DMS 273 (cell line): ENCODE results near the gene CNTN4.

Experiments
- DNase-seq: peaks from one replicate; lab custom pipeline; 2025; ENCODE audit not compliant: unreplicated experiment; lab: John Stamatoyannopoulos, UW

The CNTN4 gene

DNA sequence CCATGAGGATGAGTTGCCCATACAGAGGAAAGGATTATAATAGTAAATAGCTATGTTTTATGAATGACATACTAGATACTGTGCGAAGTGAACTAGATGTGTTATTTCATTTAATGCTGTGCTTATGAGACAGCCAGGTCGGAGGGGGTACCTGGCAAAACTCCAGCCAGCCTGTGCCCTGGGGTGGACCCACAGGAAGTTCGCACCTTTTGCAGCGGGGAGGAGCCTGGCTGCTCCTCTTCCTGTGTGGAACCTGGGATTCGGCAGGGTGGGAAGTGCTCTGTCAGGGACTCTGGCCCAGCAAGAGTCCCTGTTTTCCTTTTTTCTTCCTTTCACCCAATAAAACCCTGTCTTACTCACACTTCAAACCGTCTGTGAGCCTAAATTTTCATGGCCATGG, 559.3 kb downstream of the CNTN4 start:
- DNase-seq, result no peak

DNA sequence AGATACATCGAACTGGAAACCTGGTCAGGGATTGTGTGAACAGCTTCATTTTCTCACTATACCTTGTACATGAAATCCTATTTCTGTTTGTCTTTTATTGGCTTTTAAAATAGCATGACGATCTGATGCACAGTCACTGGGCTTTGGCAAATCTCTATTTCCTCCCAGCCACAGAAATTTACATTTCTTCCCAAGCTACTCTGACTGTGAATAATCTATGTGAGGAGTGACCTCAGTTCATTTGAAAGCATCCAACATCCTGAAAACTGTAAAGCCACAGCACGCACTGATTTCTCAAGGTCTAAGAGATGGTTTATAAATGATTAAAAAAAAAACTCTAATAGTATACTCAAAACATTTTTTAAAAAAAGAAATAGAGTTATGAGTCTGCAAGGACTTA, 561.2 kb downstream of the CNTN4 start:
- DNase-seq, result no peak

DNA sequence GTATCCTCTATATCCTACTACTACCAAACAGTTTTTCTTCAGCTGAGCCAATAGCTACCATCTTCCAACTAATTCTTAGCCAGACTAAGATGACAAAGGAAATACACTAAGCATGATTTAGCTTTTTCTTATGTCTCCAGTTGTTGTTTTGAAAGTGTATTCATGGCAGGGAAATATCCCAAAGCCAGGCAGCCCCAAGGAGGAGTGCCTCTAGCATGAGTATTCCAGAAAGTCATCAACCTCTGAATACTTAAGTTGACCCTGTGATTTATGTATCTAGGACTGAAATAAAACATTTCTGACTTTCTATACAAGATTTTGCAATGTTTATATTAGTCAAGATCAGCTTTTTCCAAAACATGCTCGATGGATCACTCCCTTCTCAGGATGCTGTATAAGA, 562.4 kb downstream of the CNTN4 start:
- no peak for DNase-seq

DNA sequence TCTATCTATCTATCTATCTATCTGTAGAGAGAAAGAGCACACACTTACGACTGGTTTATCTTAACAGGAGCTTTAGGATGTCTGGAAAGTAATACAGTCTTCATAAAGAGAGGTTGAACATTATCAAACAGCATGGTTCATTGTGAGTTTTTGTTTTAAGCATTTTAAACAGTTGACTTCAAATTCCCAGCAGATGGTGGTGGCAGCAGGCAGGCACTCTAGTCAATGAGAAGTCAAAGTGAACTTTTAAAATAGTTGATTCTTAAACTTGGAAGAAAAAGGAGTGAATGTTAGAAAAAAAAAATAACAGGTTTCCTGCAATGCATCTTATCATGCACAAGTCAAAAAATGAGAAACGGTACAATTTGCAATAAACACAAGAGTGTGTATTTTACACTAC, 578.8 kb downstream of the CNTN4 start:
- DNase-seq, result no peak

DNA sequence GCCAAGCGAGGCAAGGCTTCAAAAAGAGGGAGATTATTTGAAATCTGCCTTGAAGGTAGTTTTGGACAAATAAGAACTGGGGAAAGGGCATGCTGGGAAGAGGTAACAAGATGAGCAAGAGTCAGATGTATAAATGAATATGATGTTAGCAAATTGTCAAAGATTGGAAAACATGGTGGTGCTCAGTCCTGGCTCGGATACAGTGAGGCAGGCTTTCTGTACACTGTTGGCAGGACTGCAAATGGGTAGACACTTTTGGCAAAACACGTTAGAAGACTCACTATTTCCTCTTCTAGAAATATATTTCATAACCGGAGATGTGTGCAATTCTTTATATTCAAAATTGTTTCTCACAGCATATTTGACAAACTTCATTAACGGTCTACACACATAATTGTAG, 581.6 kb downstream of the CNTN4 start:
- DNase-seq, result no peak

DNA sequence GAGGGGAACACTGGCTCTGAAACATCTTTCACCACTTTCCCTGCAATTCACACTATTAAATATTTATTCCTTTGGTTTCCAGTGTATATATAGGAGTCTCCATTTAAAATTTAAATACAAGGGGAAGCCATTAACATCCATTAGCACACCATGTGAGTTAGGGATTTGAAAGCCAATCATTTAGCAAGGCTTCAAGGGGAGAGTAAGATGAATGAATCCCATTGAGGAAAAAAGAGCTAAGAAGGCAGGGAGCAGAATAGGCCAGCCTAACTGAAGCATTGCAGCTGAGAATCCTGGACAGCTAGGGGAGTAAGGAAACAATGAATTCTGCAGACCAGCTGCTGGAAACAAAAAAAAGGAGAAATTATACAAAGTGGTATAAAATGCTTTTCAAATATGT, 585.4 kb downstream of the CNTN4 start:
- DNase-seq, result no peak

DNA sequence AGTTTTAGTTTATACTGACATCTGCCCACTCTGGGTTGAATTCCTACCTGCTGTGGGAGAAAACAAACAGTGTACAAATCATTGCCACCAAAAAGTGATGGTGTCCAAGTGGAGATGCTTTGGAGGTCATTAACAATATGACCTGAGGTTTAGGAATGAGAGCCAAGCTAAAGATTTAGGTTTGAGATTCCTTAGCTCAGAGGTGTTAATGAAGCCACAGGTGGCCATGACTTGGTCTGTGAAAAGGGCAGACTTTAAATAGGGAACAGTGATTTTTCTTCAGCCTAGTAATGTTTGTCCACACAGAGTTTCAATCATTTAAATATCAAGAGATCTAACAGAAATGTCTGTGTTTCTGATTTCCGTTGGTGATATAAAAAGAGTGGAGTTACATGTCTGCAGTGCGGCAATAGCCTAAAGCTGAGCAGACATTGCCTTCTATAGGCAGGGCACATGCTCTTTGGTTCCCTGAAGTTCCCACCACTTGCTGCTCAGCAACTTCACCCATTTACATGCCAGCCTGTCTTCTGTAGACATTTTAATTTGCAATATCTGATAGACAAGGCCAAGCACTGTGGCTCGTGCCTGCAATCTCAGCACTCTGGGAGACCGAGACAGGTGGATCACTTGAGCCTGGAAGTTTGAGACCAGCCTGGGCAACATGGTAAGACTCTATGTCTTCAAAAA, 588.3 kb downstream of the CNTN4 start:
- no peak for DNase-seq

DNA sequence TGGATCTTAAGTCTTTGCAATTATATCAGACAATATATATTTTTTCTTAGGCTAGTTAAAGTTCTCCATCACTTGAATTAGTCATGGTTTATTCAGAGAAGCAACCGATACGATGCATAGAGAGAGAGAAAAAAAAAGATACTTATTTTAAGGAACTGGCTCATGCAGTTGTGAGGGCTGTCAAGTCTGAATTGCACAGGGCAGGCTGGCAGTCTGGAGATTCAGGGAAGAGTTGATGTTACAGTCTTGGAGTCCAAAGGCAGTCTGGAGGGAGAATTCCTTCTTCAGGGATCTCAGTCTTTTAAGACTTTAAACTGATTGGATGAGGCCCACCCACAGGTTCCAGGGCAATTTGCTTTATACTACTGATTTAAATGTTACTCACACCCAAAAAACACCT, 598.9 kb downstream of the CNTN4 start:
- DNase-seq, result no peak

DNA sequence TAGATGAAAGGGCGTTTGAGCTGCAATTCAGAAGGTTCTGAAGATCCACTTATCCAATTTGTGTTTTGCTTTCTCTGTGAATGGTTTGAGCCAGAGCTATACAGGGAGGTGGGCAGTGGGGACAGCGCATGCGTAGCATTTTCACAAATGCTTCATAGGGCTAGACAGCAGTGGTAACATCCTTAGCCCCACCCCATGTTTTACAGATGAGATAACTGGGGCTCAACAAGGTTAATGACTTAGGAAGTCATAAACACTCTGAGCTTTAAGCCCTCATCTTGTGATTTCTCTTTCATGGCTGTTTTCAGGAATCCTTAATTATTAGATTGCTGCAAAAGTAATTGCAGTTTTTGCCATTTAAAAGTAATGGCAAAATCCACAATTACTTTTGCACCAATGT, 602.8 kb downstream of the CNTN4 start:
- DNase-seq, result no peak

DNA sequence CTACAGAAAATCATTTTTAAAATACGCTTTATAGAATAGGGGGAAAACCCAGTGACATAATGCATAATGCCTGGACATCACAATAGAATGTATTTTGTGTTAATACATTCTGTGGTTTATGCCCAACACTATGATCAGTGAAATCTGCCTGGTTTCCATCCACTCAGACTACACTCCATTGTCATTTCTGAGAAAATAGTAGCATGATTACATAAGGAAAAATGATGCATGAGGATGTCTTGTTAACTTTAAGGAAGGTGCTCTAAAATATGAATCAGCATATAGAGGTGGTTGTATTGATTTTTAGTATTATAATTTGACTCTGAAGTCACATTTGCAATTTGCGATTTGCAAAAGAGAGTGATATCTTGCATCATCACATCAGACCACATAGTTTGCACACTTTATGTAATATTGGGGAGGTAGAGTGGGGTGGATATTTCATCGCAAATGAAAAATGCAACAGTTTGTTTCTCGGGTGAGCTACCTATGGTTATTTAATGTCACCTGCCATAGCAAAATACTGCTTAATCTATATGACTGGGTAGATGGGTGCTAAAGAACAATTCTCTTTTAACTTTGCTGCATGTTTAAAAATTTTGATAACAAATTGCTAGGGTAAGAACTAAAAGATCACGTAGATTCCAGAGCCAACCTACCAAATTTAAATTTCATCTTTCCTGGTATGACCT, 607.6 kb downstream of the CNTN4 start:
- DNase-seq, result no peak

DNA sequence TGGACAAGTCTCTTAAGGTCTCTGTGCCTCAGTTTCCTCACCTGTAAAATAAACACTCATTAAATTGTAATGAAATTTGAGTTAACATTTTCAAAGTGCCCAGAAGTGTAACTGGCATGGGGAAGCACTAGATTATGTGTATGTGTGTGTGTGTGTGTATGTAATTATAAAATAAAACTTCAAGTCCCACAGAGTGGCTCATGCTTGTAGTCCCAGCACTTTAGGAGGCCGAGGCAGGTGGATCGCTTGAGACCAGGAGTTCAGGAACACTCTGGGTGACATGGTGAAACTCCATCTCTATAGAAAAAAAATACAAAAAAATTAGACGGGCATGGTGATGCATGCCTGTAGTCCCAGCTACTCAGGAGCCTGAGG, 608.2 kb downstream of the CNTN4 start:
- DNase-seq, result no peak

DNA sequence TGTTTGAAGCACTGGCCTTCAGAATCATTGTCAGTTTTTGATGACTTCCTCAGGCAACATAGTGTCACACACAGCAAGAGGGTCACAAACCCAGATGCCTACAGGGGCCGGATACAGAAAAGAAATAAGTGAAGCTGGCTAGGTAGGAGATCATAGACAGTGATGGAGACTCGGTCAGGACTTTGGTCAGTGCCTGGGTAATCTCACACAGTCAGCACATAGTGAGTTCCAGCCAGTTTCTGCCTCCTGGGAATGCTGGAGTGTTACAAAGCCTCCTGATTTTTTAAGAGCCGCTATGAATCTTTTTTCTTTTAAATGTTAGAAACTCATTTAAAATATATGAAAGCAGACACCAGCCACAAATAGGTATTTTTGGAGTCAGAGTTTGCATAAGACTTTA, 612.4 kb downstream of the CNTN4 start:
- DNase-seq, result no peak

DNA sequence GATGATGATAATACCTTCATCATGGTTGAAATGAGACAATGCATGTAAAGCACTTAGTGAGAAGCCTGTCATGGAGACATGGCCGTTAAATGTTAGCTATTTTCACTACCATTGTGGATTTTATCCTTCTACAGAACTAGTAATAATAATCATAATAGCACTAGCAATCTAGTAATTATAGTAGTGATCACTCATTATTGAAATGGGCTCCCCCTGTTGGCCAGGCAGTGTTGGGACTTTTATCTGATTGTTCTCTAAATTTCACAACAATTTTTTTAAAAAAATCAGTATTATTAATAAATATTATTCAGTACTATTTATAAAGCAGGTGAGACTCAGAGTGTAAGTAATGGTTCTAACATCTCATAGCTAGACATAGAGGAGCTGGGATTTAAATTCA, 615.3 kb downstream of the CNTN4 start:
- DNase-seq, result peak; percentile 3

DNA sequence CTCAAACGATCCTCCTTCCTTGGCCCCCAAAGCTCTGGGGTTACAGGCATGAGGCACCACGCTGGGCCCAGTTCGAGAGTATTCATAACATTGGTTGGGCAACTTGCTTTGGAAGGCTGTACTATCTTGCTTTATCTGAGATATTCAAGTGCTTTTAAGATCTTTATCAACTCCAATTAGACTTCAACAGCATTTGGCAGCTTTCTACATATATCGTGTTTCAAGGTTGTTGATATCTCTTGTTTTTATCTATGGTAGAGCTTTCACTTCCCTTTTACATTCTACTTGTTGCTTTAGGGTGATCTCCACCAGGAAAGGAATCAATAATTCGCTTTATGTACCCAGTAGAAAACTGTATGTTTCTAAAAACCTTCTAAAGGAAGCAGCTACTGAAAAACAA, 616.2 kb downstream of the CNTN4 start:
- no peak for DNase-seq

DNA sequence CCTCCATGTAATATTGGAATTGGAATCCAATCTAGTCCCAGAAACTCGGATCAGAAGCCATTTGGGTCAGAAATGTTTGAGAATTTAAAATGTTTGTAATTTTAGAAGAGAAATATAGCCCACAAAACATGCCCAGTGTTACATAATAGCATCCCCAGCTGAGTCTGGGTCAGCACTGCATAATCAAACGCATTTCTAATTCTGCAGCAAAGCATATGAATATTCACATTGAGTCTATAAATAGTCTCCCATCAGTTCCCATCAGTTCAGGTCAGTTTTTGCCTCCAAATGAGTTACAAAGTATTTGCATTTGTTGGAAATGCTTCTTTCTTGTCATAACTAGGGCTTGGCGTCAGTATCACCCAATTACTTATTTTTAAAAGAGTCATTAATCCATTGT, 628.4 kb downstream of the CNTN4 start:
- DNase-seq, result no peak

DNA sequence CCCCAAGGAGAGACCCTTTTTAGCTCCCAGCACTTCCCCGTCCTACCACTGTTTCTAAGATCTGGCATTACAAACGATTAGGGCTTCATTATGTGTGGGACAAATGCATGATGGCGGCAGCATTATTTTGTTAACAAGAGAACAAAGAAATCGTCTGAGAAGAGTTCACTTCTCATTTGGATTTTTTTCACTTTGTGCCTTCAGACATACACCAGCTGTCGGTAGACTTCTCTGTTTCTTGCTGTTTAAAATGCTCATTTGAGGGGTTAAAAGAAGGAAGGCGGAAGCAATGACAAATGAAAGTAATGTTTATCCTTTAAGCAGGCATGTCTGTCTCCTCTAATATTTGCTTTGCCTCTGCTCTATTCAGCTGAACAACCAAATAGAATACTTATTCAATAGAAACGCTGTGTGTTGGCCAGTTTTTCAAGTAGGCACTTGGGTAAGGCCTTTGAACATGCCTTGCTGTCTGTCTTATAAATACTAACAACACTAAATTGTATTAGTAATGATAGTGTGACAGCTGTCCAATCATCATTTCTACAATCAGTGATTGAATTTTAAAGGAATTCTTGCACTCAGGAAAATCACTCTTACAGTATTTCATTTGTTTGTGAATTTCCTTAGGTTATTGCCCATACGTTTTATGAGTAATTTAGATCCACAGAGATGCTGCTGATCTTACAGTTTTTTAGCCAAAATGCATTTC, 629.1 kb downstream of the CNTN4 start:
- no peak for DNase-seq

DNA sequence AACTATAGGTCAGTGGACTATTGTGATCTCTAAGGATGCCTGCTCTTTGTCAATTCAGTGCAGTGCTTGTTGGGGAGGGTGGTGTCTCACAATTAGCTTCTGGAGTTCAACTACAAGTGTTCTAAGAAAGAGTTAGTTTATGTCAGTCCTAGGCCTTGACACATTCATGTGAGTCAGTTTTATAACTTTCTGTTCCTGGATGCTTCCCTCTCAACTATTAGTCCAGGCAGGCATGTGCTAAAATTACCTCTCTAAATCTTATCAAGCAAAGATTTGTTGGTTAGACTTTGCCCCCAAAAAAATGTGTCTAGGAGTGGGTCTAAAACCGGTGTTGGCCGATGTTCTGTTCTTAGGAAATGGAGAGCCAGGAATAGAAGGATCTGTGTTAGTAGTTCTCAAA, 633.2 kb downstream of the CNTN4 start:
- DNase-seq, result no peak

DNA sequence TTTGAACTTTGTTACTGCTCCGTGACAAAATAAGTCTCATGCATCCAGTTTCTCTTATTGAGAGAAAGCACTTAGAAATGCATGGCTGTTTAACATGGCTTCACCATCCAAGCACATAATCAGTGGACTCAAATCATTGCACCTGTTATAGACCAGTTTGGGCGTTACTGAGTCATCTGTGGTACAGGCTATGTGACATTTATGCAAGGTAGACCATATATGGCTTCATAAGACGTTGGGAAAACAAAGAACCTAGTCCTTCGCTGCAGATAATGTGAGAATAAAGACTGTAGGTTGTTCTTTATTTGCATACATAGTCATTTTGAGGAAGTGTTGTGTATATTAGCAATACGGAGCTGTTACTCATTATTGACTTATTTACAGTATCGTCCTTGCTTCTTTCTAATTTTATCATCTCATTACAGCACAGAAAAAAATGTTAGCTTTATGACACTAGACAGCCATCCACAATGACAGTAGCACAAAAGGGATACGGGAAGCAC, 636.8 kb downstream of the CNTN4 start:
- no peak for DNase-seq

DNA sequence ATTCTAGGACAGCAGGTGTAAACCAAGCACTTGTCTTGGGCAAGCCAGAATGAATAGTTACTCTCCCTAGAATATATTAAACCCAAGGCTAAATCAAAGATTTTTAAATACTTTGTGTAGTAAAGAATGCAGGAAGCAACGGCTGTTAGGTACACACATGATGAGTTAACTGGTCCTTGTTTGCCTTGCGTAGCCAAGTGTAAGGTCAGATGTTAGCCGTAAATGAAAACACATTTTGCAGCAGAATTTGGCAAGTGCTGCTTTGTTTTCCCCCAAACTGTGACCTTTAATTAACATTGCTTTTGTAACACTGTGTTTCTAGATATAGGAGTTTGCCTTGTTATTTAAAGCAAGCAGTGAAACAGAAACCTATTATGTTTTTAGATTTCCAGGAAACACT, 642.9 kb downstream of the CNTN4 start:
- DNase-seq, result no peak

DNA sequence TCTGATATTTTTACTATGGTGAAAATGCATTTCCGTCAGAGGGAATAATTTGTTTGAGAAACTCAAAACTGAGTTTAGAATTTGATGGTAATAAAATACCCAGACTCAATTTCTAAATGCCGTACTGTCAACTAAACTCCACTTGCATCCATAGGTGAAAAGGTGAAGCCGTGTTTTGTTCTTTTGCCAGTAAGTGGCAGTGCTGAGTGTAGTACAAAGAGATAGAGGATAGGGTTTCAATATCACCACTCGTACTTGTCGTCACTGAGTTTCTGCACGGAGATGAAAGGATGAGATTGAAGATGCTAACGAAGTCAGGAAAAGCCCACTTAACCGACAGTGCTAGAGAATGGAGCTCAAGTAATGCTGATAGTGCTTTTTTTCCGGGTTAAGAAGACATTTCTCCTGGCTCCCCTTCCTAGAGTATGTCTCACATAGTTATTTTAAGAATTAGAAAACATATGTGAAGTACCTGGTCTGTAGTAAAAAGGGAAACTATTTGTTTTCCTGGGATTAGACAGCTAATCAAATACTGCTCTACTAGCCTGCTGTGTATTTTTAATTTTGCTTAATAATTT, 666.4 kb downstream of the CNTN4 start:
- DNase-seq, result peak; percentile 1

DNA sequence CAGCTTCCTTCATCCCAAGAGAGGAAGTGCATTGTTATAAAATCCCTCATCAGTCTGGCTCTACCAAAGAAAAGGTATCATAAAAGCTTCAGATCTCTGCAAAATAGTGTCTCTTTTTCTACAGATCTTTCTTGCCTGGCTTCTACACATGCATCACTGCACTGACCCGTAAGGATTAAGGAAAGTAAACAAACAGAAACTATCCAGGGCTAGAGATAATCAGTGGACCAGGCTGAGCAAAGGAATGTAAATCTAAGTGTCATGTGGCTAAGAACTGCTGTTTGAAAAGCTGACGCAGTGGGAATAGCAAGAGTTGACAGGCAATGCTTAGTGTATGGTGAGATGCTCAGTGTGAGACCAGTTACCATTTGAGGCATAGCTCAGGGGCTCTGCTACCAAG, 671.8 kb downstream of the CNTN4 start:
- DNase-seq, result no peak

DNA sequence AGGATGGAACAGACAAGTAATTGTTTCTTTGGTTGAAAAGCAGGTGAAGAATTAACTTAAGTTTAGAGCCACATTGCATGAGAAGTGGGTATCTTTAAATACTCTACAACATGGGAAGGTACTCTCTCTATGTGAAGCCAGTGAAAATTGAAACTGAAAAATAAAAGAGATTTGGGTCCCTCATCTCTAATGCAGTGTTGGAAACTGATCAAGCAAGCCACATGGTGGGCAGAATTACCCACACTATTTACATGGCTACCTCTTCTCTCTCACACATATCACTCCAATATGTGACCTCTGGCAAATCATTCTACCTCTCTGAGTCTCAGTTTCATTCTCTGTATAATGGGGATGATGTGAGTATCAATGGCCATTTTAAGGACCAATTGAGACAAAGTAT, 672.5 kb downstream of the CNTN4 start:
- no peak for DNase-seq
